H1 (cell line): ENCODE data around the gene ASPA.

Experiments used
- BCL11A ChIP-seq, 2 experiments: IDR thresholded peaks; one replicate each; pipeline ENCODE4 v1.6.1; 2011; ENCODE audit warnings: low read depth in 2 of 2, low read length in 2 of 2, mild to moderate bottlenecking in 2 of 2
- EZH2 ChIP-seq: fragments of 200-600 bp; sonication (generic); IDR thresholded peaks from 2 replicates; pipeline ENCODE4 v1.7.1; 2012; ENCODE audit warnings: low read depth, mild to moderate bottlenecking, moderate library complexity, low read length, inconsistent platforms; ENCODE audit not compliant: severe bottlenecking
- YY1 ChIP-seq: IDR thresholded peaks from 2 replicates; pipeline ENCODE4 v1.6.1; 2011; ENCODE audit warnings: low read depth, mild to moderate bottlenecking, low read length

DNA sequence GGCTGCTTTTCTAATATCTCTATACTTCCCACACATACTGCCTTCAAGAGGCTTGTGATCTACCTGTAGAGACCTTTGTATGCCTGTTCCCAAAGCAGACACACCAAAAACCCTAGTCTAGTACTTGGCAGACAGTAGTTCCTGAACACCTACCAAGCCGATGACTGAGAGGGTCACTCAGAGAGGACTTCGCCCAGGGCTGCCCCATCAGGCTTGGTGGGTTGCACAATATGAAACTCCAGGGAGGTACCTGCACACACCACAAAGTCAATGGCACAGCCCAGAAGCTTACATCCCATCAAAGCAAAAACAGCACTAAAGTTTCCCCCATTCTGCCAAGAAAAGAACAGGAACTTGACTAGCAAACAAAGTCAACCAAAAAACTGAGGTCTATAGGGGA lies 30.3 kb downstream of the ASPA start:
- TF ChIP-seq YY1: no peak
- no peak for TF ChIP-seq BCL11A (IDR thresholded peaks at IDR 0.05; ENCODE audit: low read depth in 2 of 2, low read length in 2 of 2)
- no peak for TF ChIP-seq EZH2
